OCI-LY1 (cell line): ENCODE results near the gene DCLK1.

Experiments used
- CTCF ChIP-seq: fragments of 200-600 bp; sonication (generic), shearing (Covaris generic); IDR thresholded peaks from 2 replicates; pipeline ENCODE4 v1.5.1; 2017; ENCODE audit warnings: mild to moderate bottlenecking, antibody characterized with exemption, low read length, moderate library complexity, mixed read lengths
- EZH2 ChIP-seq: fragments of 200-600 bp; sonication (generic), shearing (Covaris generic); IDR thresholded peaks from 2 replicates; pipeline ENCODE4 v1.8.0; 2017; ENCODE audit warnings: borderline replicate concordance, mixed run types, mild to moderate bottlenecking, antibody characterized with exemption, low read length, moderate library complexity, mixed read lengths

- TF ChIP-seq EZH2 (no peak), CTCF (no peak)
Observed at GRCh38 chr13:36126491-36126890, 4.7 kb downstream of the DCLK1 start.
